Suprapubic skin (tissue), 3 donors: ENCODE data around the gene MYL3.

ENCODE experiments used
- POLR2A ChIP-seq, 2 donors: fragments of 450-650 bp; IDR thresholded peaks; one replicate each; pipeline ENCODE4 v1.6.1; 2017; ENCODE audit warnings: antibody characterized with exemption in 2 of 2, mild to moderate bottlenecking in 2 of 2, moderate library complexity in 2 of 2
- TF ChIP-seq, protein P1 (sequence below), 2 donors: fragments of 200-600 bp in 1 of 2; fragments of 450-650 bp in 1 of 2; sonication (generic) in 1 of 2; IDR thresholded peaks; one replicate each; pipeline ENCODE4 v1.5.1; 2016 to 2019; ENCODE audit warnings: antibody characterized with exemption in 2 of 2, mild to moderate bottlenecking in 1 of 2, moderate library complexity in 1 of 2

DNA sequence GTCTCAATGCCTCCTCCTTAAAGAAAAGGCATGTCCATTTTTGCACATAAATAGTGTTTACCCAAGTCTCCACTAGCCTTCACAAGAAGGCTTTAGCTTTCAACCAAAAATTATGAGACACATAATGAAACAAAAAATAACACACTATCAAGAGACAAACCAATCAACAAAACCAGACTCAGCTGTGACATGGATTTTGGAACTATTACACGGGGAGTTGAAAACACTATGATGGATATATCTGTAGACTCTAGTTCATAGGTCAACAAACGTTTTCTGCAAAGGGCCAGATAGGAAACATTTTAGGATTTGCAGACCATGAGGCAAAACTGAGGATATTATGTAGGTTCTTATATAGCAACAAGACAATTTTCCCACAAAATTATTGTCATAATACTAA, 24.9 kb downstream of the MYL3 start:
- TF ChIP-seq, protein P1, sequence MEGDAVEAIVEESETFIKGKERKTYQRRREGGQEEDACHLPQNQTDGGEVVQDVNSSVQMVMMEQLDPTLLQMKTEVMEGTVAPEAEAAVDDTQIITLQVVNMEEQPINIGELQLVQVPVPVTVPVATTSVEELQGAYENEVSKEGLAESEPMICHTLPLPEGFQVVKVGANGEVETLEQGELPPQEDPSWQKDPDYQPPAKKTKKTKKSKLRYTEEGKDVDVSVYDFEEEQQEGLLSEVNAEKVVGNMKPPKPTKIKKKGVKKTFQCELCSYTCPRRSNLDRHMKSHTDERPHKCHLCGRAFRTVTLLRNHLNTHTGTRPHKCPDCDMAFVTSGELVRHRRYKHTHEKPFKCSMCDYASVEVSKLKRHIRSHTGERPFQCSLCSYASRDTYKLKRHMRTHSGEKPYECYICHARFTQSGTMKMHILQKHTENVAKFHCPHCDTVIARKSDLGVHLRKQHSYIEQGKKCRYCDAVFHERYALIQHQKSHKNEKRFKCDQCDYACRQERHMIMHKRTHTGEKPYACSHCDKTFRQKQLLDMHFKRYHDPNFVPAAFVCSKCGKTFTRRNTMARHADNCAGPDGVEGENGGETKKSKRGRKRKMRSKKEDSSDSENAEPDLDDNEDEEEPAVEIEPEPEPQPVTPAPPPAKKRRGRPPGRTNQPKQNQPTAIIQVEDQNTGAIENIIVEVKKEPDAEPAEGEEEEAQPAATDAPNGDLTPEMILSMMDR (IDR thresholded peaks at IDR 0.05), result no peak
- no peak for TF ChIP-seq POLR2A (IDR thresholded peaks at IDR 0.05)
